HG03354 (cell line): ENCODE measurements around the gene CKAP5.

Experiments
- ATAC-seq: cut with Tn5 transposase; IDR thresholded peaks from one replicate; pipeline ENCODE4 v1.9.1; 2021; ENCODE audit warnings: mild to moderate bottlenecking; ENCODE audit not compliant: unreplicated experiment, poor library complexity, severe bottlenecking

CKAP5 gene

DNA sequence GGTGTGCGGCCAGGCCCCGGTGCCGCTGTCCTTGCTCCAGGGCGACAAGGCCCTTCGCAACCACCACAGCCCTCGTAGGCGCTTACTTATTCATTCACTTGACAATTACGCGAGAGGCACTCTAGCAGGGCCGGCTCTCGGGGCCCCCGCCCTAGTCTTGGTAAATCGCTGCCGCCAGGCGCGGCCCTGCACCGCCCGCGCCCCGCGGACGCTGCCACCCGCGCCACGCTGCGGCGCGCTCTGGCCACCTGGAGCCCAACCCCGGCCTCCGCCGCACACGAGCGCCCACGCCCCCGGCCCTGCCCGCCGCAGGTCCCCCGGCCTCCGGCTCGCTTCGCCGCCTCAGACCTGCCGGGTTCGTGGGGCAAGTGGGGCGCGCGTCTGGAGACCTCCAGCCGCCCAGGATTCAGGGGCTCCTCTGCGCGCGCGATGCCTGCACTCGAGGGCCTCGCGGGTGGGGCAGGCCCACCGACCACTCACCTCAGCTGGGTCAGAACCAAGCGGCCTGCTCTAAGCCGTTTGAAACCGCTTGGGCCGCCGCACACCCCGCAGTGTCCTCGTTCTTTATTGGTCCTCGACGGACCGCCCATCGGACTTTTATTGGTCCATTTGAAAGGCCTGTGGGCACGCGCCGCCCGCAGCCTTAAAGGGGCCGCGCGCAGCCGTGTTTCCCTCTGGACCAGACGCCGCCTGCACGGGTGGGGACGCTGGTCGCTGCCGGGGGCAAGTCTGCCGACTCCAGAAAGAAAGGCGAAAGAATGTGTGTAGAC, at the start of gene CKAP5:
TSS of gene CKAP5 (minus strand) at position 541 of the 770 bp plus-strand sequence. CDS start 25,049 bp downstream, outside the sequence.
- ATAC-seq, result peak; percentile 96

DNA sequence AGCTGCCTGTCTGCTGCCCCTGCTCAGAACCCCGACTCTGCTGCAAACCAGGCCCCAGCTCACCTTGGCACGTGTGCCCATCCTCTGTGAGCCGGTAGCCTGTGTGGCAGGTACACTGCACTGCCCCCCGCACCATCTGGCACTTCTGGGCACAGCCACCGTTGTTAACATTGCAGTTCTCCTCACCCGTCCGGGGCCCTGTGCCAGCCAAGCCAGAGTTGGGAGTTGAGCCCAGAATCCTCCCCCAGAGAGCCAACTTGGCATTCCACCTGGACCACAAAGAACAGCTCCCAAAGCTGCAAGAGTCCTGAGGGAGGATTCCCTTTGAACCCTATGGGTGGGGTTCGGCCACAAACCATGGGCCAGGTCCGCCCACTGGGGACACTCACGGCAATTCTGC, 49.7 kb upstream of the CKAP5 start:
- ATAC-seq, result no peak

DNA sequence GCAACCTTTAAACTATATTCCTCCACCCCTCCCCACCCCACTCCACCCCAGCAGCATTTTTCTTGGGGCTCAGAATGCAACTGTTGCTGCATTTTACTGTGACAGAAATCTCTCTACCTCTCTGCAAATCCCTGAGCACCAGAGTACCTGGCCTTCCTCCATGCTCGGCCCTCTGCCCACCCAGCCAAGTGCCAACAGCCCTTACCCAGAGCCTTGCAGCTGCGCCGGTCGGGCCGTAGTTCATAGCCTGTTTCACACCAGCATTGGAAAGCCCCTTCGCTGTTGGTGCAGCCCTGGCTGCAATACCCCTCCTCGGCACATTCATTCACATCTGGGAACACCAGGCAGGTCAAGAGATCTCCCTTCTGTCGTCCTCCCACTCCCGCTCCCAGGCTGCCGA, 48.9 kb upstream of the CKAP5 start:
- no peak for ATAC-seq

DNA sequence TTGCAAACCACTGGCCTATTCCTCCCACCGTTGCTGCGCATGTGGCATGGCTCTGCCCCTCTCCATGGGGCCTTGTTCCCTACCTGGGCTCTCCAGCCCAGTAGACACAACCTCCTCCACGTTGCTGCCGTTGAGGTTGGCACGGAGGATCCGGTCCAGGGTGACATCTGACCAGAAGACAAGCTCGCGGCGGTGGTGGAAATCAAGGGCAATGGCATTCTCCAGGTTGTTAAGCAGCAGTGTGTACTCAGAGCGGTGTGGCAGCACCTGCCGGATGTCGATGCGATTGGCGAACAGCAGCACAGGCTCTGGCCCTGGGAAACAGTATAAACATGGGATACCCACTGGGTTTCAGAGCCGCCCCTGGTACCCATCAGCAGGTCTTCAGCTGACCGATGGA, 48.4 kb upstream of the CKAP5 start:
- no peak for ATAC-seq

DNA sequence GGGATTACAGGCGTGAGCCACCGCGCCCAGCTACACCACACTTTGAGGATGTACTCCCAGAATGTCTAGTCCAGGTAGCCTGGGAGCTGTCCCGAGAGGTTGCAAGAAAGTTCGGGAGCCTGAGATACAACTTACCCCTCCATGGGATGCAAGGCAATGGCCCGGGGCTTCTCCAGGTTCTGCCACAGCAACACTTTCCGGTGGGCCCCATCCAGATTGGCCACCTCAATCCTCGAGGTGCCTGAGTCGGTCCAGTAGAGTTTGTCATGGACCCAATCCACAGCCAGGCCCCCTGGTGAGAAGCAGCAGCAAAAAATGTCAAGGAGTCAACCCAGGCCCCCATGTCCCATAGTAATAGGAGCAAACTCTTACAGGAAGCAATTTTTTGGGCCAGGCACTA, 46.8 kb upstream of the CKAP5 start:
- no peak for ATAC-seq

DNA sequence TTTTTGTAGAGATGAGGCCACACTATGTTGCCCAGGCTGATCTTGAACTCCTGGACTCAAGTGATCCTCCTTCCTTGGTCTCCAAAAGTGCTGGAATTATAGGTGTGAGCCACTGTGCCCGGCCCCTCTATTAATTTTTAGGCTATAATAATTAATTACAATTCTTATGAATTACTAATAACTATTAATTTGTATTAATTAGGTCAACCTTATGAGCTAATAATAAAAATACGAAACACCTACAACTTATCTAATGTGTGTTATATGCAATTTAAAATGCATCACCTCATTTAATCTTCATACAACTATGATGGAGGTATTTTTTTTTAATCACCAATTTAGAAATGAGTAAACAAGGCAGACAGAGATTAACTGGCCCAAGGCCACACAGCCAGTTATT, 46.0 kb upstream of the CKAP5 start:
- no peak for ATAC-seq

DNA sequence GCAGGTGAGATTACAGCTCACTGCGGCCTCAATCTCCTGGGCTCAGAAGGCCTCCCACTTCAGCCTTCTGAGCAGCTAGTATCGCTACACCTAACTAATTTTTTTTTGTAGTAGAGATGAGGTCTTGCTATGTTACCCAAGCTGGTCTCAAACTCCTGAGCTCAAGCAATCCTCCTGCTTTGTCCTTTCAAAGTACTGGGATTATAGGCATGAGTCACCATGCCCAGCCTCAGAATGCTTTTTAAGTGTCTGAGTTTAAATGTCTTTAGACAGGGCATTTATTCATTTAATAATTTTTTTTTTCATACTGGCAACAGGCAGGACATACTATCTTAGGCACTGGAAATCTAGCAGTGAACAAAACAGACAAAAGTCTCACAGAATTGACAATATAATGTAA, 44.6 kb upstream of the CKAP5 start:
- ATAC-seq, result no peak

DNA sequence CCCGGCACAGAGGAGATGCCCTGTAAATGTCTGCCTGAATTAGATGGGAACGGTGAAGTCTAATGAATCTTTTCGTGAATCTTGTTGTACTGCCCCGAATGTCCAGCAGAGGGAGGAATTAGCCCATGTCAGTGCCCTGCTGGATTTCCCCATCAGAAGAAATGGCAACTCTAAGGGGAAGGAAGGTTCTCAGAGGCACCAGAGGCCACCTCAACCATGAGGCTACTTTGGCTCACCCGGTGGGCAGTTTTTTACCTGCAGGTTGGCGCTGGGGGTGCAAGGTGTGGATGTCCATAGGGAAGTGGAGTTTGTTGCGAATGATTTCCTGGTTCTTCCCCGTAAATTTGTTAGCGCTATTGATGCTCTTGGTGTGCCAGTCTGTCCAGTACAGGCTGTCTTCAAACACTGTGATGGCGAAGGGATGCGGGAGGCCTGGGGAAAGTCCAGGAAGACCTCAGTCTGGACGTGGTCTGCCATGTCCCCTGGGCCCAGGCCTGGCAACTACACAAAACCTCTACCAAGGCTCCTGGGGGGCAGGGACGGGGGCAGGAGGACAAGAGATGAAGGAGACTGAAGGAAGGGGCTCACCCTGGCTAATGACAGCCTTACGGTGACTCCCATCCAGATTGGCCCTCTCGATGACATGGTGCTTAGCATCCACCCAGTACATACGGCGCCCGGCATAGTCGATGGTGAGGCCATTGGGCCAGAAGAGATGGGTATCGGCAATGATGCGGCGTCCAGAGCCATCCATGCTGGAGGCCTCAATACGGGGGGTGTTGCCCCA, 43.8 kb upstream of the CKAP5 start:
- ATAC-seq, result peak; percentile 64

DNA sequence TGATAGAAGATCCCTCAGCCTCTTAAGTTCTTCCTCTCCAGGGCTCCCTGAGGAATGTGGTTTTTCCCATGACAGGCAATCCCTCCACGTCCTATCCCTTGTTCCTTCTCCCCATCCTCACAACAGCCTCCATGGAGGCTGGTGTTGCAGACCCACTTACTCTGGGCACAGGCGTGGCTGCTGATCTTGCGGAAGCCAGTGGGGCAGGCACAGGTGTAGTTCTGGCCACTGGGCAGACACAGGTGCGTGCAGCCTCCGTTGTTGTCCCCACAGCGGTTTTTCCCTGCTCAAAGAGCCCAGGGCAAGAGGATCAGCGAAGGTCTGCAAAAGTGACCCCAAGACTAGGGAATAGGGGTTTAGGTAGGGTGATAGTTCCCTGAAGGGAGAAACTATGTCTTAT, 43.2 kb upstream of the CKAP5 start:
- no peak for ATAC-seq

DNA sequence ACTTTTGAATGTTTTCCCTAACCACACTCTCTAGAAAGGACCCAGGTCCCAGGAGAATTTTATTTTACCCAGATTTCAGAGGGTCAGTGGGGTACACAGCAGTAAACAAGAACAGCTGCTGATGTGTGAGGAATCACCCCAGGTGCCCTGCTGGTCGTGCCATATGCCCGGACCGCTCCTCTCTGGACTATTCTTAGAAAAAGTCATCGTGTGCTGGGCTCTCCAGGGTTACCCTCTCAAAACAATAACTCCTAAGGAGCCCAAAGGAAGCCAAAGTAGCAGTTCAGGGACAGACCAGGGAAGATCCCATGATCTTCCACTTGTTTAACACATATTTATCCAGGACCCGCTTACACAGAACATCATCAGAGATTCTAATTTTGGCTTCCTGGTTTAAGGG, 42.6 kb upstream of the CKAP5 start:
- no peak for ATAC-seq

DNA sequence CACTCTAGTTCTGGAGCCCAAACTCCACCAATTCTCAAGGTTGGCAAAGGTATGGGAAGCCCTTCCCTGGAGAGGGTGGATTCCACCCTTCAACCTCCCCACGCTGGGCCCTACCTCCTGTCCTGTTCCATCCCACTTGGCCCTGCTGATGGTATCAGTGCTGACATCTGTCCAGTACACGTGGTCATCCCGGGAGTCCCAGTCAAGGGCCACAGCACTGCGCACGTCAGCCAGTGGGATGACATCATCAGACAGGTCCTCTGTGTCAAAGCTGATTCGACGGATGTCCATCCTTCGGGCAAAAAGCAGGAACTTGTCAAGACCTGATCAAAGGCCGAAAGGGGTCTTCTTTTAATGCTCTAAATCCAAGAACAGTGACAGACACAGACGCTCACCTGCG, 40.1 kb upstream of the CKAP5 start:
- ATAC-seq, result no peak

DNA sequence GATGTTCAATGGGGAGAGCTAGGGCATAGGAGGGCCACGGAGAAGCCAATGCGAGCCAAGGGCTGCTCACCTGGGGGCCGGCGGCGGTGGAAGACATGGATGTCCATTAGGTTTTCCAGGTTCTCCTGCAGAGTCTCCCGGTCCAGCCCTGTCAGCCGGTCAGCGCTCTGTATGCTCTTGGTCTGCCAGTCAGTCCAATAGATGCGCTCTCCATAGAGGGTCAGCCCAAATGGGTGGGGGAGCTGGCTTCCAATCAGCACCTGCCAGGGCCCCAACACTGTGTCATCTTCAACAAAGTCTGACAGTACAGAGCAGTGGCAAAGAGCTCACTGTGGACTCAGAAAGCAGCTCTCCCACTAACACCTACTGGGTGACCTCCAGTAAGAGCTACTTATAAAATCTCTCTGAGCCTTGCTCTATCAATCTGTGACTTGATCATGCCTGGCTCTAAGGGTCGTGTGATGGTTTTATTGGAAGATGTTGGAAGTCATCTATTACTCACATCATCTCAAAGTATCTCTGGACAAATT, 33.0 kb upstream of the CKAP5 start:
- no peak for ATAC-seq

DNA sequence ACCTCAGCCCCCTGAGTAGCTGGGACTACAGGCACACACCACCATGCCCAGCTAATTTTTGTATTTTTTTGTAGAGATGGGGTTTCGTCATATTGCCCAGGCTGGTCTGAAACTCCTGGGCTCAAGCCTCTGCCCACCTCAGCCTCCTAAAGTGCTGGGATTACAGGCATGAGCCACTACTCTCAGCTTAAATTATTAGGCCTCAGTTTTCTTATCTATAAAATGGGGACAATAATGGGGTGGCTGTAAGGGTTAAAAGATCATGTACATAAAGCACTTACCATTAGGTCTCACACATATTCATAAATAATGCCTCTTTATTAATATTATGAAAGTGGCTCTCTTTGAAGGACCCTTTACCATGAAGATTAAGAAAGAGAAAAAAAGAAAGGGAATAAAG, 31.5 kb upstream of the CKAP5 start:
- no peak for ATAC-seq

DNA sequence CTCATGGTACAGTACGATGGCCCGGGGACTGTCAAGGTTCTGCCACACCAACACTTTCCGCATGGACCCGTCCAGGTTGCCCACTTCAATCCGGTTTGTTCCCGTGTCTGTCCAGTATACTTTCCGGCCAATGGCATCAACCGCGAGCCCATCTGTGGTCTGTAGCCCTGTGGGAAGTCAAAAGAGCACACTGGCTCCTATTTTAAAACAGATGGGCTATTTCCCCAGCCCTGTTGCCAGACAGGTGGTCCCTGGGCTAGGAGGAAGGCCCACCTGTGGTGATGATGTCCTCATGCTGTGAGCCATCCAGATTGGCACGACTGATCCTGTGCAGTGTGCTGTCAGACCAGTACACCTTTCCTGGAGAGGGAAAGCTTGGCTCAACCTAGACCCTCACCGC, 30.4 kb upstream of the CKAP5 start:
- no peak for ATAC-seq

DNA sequence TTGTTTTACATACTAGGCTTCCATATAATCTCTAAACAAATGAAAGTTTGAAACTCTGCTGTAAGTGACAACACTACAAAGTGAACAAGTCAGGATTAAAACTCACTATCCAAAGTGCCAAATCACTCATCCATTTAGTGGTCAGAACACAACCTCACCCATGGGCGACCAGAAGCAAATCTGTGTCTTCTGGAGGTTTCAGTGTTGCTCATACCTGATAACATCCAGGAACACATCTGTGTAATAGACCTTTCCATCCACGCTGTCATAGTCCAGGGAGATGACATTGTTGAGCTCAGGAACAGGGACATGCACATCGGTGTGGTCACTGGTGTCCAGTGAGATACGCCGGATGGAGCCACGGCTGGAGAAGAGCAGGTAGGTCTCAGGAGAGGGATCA, 28.5 kb upstream of the CKAP5 start:
- ATAC-seq, result no peak

DNA sequence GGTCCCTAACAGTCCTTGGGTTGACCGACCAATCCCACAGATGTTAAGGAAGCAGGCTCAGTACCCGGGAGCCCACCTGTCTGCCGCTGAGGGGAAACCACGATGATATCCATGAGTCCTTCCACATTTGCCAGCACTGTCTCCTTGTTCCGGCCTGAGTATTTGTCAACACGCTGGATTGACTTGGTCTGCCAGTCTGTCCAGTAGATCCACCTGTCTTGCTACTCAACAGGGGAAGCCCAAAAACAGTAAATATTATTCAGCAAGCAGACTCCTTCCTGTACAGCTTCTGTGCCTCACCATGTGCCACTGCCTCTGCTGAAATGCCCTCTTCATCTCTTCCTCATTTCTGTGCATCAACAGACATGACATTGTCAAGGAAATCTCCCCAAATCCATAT, 22.8 kb upstream of the CKAP5 start:
- no peak for ATAC-seq

DNA sequence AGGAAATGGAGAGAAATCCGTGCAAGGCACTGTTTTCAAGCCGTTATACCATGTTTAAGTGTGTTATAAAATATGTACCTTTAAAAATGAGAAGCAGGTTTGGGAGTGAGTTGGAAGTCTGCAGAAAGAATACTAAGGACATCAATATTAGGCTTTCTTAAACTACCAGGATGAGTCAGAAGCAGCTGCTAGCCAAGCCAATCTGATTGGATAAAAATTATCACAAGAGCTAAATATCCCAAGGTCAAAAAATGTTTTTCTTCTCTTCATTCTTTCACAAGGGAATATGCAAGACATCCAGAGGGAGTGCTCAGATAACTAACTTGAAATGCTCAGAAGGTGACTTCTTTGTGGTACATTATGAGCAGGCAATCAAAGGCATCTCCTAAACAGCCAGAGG, 19.3 kb upstream of the CKAP5 start:
- ATAC-seq, result no peak

DNA sequence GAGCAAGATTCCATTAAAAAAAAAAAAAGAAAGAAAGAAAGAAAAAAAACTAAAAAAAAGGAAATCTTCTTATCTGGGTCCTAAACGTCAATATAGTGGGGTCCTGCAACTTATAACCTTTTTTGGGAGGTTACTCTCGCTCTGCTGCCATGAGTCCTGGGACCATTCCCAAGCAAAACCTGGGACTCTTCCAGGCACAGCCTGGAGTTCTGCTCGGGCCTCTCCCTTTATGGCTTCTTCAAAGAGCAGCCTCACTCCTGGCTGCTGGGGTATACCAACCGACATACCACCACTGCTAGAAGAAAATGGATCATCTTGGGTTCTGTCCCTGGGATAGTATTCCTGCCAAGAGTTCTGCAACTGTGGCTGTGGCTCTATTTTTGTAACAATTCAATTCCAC, 14.1 kb upstream of the CKAP5 start:
- ATAC-seq, result no peak

DNA sequence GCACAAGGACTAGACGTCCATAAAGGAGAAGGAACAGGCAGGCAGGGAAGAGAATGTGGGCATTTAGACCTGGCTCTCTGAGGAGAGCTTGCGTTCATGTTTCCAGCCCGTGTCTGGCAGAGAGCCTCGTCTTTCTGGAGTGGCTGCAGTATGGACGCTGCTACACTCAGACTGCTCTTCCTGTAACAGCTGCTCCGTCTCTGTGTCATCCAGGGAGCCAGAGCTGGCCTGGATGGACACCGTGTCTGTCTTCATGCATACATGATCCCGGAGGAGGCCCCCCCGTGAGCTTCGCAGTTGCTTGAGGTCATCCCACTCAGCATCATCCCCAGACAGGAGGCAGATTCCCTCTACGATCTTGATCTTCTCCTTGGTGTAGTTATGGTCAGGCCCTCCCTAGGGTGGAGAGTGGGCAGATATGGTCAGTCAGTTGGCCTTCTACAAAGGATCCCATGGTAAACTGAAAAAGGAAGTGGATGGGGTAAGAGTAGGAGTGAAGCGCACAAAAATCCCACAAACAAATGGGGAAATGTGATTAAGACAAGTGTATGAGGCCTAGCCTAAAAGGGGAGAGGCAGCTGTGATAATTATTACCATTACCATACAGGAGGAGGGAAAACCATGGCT, 13.0 kb upstream of the CKAP5 start:
- ATAC-seq, result no peak

DNA sequence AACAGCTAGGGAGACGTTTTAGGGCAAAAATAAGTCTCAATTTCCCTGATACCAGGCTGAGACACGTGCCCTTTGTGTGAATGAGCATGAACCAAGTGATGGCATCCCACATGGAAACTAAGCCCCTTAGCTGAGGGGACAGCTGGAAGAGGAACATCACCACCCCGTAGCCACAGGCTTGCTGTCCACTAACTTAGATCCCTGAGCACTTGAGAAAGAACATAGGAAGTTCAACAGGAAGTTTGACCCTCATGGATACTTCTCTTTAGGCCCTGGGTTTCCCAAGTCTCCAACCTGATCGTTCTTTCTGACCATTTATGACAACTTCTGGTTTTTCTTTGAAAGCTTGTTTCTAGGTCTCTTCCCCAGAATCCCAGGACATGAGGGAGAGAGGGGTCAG, 11.6 kb upstream of the CKAP5 start:
- no peak for ATAC-seq
